ENCODE results near the gene RAB34. TPM values are rescaled to one million over a fixed set of nuclear protein-coding genes. Genes with fewer than 3 reads are reported as not detected.

Gene RAB34
- total and polyA plus RNA-seq, 2 donors (not counting 1 experiment from before 2014, with no cell fraction given): 17.1 to 18.0 TPM

- no peak for TF ChIP-seq CTCF (IDR thresholded peaks at IDR 0.05)
- no peak for TF ChIP-seq EZH2 (IDR thresholded peaks at IDR 0.05; ENCODE audit: borderline replicate concordance, insufficient read depth, low read depth, low read length, poor library complexity, severe bottlenecking)
- ChIA-PET POLR2A (interaction anchor here (0.6 to 2.8 kb wide), 4 partner anchors 7 to 239 kb away, joined by 6 to 38 read pairs (median 16); partner anchors contain the start of genes NEK8, PHF12, RPL23A and TLCD1), CTCF (interaction anchor here (0.7 to 3.2 kb wide), 5 partner anchors 14 to 404 kb away, joined by 3 to 31 read pairs (median 3); partner anchors contain the start of gene TLCD1)
- Histone ChIP-seq H3K79me2 (ENCODE audit: control insufficient read depth, insufficient read depth, low read length) (no peaks in the 10 kb centered on the region), H3K27me3 (replicated peaks in 1 of 4; ENCODE audit: control extremely low read depth in 1 of 4, control insufficient read depth in 3 of 4, insufficient read depth in 4 of 4, low read length in 3 of 4) (peaks cover 0 to 8% (median 2%) of the 10 kb centered on the region in 4 experiments), H3K27ac (ENCODE audit: low read length in 2 of 2) (peak overlapping the region; percentile 69 to 79), H3K4me2 (replicated peaks; ENCODE audit: low read depth, low read length, poor library complexity, severe bottlenecking) (peak overlapping the region; percentile 93), H2AFZ (ENCODE audit: insufficient read depth, low read depth, low read length, poor library complexity, severe bottlenecking) (peak overlapping the region; percentile 96), H3K9me3 (ENCODE audit: control extremely low read depth in 1 of 3, control insufficient read depth in 2 of 3, insufficient read depth in 1 of 3, low read length in 2 of 3) (no peaks in the 10 kb centered on the region), H3K9ac (ENCODE audit: low read length) (peak overlapping the region; percentile 74), H3K4me1 (ENCODE audit: control insufficient read depth in 2 of 2, insufficient read depth in 2 of 2, low read length in 2 of 2) (peaks cover 19 to 32% of the 10 kb centered on the region in 2 donors), H4K20me1 (ENCODE audit: control insufficient read depth, insufficient read depth, low read length, poor library complexity, severe bottlenecking) (no peaks in the 10 kb centered on the region), H3K4me3 (ENCODE audit: control extremely low read depth in 1 of 5, extremely low read depth in 1 of 5, insufficient read depth in 1 of 5, low read depth in 2 of 5, low read length in 4 of 5) (peak overlapping the region in 1 of 5 experiments; percentile 86), H3K36me3 (replicated peaks in 1 of 2; ENCODE audit: control extremely low read depth in 1 of 2, control insufficient read depth in 1 of 2, extremely low read depth in 1 of 2, insufficient read depth in 2 of 2, low read length in 1 of 2) (no peaks in the 10 kb centered on the region)
- Mint-ChIP-seq H3K4me3 (peak overlapping the region; percentile 96), H3K27ac (peak overlapping the region; percentile 93), H3K4me1 (peaks cover 21% of the 10 kb centered on the region), H3K27me3 (no peaks in the 10 kb centered on the region), H3K9me3 (ENCODE audit: insufficient read depth) (no peaks in the 10 kb centered on the region)
- WGBS (ENCODE audit: insufficient coverage): 95% methylated on average over 3 of the region's 7 CpGs
- DNase-seq: no peak
- intact Hi-C loops (cut with micrococcal nuclease): loop anchor here (10.0 kb wide), 2 partner anchors 138 to 432 kb away; partner anchors contain the start of genes ALDOC and PIGS
- no peak for ATAC-seq (ENCODE audit: low read depth)
Measured at GRCh38 chr17:28712705-28713415, 4.8 kb downstream of the RAB34 start.
